IMR-90 (cell line): ENCODE data around the gene QKI.

Experiments
- BHLHE40 ChIP-seq: fragments of 150-350 bp; IDR thresholded peaks from 2 replicates; pipeline ENCODE4 v1.6.1; 2016; ENCODE audit warnings: mild to moderate bottlenecking, low read depth, low read length
- CEBPB ChIP-seq: IDR thresholded peaks from 2 replicates; pipeline ENCODE4 v1.6.1; 2012; ENCODE audit warnings: low read depth, low read length, improper control_type of control experiment
- CTCF ChIP-seq: conservative IDR thresholded peaks from 2 replicates; pipeline ENCODE4 v1.5.1; 2012; ENCODE audit warnings: mild to moderate bottlenecking, low read depth, low read length, improper control_type of control experiment
- ELK1 ChIP-seq: fragments of 150-350 bp; IDR thresholded peaks from 2 replicates; pipeline ENCODE4 v1.6.1; 2016; ENCODE audit warnings: low read depth, mild to moderate bottlenecking, low read length, moderate library complexity, borderline replicate concordance
- FOS ChIP-seq: fragments of 150-350 bp; IDR thresholded peaks from 2 replicates; pipeline ENCODE4 v1.6.1; 2016; ENCODE audit warnings: low read depth, low read length
- MAFK ChIP-seq: IDR thresholded peaks from 2 replicates; pipeline ENCODE4 v1.6.1; 2012; ENCODE audit warnings: low read depth, low read length, improper control_type of control experiment
- MAZ ChIP-seq: IDR thresholded peaks from 2 replicates; pipeline ENCODE4 v1.6.1; 2012; ENCODE audit warnings: low read depth, mild to moderate bottlenecking, low read length, improper control_type of control experiment, moderate library complexity, borderline replicate concordance
- POLR2A ChIP-seq: IDR thresholded peaks from 2 replicates; pipeline ENCODE4 v1.6.1; 2012; ENCODE audit warnings: mild to moderate bottlenecking, low read depth, low read length
- RAD21 ChIP-seq: IDR thresholded peaks from 2 replicates; pipeline ENCODE4 v1.6.1; 2012; ENCODE audit warnings: low read length, improper control_type of control experiment
- RFX5 ChIP-seq: IDR thresholded peaks from 2 replicates; pipeline ENCODE4 v1.8.0; 2012; ENCODE audit warnings: low read depth, mild to moderate bottlenecking, low read length, moderate library complexity
- USF2 ChIP-seq: fragments of 150-350 bp; IDR thresholded peaks from 2 replicates; pipeline ENCODE4 v1.6.1; 2017; ENCODE audit warnings: mild to moderate bottlenecking, antibody characterized with exemption, low read length, low read depth

- no peak for TF ChIP-seq POLR2A
- no peak for TF ChIP-seq BHLHE40
- no peak for TF ChIP-seq CTCF
- TF ChIP-seq FOS, result no peak
- TF ChIP-seq ELK1, result no peak
- TF ChIP-seq CEBPB, result no peak
- TF ChIP-seq USF2, result no peak
- TF ChIP-seq RFX5, result no peak
- no peak for TF ChIP-seq RAD21
- no peak for TF ChIP-seq MAZ
- no peak for TF ChIP-seq MAFK
These were observed 205.6 kb downstream of the QKI start for GRCh38 chr6:163620101-163620500.
